ENCODE data around the gene TSHZ2.

TSHZ2 gene

DNA sequence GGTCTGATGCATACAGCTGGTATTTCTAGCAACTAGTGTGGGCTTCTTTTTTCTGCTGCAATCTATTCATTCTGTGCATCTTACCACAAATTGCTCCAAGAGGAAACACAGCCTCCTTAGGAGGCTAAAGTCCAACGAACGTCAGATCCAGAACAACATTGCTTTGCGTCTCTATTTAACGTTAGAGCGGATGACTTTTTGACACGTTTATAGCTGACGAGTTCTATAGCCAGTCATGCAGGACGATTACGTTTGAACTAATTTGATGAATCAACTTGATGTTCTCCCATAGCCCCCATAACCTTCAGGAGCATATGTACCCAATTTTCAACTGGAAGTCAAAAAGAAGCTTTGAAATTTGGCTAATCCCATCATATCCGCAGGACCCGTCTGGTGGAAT is 59.9 kb downstream of the TSHZ2 start:
- DNase-seq = no peak

DNA sequence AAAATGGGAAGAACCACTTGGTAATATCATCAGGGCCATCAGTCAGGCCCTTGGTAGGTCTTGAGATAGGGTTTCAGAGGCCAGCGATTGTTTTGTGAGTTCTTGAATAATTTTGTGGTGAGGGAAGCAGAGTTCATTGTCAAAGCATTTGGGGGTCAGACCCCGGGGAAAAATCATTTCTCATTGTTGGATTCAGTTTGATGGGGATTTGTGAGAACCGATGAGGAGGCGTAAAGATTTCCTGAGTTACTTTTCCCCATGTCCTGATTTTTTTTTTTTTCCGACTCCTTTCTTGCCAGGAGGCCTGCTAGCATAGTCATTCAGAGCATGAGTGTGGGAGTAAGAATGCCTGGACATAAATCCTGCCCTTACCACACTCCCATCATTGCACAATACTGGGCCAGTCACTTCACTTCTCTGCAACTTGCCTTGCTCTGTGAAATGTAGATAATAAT is 60.3 kb downstream of the TSHZ2 start:
- DNase-seq = no peak

DNA sequence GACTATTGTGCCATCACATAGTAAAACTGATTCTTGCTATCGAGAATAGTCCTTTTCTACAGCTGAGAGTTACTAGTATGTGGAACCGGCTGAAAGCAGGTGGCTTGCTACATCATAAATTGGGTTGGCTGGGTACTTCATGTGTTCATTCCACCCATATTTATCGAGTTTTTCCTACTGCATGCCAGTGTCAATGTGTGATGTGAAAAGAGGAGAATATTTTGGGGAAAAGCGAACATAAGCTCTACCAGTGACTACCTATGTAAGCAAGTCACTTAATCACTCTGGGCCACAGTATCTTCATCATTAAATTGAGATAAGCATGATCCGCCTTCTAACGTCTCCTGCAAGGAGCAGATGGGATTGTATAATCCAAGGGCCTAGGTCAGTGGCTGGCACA is 61.0 kb downstream of the TSHZ2 start:
- DNase-seq = no peak

DNA sequence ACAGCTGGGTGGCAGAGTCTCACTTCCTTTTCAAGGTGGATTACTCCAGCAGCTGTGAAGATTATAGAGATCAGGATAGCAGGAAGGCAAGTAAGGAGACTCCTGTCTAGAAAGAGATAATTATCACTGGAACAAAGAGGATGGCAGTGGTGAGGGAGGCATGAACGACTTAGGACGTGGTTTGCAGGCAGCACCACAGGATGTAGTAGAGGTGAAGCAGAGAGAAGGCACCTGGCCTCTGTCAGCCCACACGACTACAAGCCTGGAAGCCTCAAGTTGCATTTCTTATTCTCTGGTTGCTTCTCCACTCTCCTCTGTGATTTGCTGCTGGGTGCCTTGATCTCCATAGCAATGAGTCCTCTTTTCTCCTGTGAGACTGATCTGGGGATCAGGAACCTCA is 62.7 kb downstream of the TSHZ2 start:
- no peak for DNase-seq

DNA sequence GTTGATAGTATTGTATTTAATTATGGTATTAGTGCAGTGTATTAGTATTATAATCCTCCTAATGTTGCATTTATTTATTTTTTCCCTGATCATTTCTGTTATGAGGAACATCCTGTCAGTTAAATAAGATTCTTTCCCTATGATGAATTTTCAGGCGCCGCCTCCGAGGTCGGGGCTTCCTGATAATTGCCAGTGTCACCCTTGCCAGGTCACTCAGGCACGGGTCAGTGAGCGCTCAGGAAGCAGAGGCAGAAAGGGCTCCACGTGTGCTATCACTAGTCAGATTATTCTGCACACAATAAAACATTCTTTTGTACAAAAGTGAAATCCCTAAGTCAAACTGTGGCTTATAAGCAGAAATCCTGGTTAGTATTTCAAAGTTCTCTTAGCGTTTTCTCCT is 64.8 kb downstream of the TSHZ2 start:
- DNase-seq = no peak

DNA sequence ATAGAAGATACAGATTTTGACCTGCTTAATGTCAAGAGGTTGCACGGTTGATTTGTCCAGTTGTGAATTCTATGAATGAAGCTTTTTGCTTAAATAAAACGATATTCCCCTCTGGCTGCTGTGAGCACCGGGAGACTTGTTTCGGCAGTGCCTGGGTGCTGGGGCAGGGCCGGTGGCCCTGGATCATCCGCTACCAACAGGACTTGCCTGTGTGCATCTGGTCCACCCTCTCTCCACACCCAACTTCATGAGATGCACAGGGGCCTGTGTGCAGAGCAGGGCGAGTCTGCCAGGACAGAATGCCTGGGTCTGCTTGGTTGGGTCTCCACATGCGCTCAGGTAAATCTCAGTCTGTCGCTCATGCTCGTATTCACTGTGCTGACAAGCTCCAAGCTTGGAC is 65.5 kb downstream of the TSHZ2 start:
- DNase-seq = no peak

DNA sequence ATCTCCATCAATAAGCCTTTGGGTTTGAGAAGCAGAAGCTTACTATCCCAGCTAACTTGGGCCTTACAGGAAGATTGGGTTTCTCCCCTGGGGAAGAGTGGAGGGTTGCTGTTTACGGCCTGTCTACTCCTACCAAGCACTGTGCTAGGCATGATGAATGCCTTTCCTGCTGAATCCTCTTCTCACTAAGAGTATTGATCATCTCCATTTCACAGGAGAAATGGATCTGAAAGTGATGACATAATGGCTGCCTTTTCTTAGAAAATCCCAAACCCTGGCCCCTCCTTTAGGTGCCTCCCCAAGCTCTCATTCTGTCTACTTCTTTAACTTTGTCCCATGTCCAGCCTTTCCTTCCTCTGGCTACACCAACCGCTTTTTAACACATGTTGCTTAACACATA is 66.1 kb downstream of the TSHZ2 start:
- DNase-seq = no peak

DNA sequence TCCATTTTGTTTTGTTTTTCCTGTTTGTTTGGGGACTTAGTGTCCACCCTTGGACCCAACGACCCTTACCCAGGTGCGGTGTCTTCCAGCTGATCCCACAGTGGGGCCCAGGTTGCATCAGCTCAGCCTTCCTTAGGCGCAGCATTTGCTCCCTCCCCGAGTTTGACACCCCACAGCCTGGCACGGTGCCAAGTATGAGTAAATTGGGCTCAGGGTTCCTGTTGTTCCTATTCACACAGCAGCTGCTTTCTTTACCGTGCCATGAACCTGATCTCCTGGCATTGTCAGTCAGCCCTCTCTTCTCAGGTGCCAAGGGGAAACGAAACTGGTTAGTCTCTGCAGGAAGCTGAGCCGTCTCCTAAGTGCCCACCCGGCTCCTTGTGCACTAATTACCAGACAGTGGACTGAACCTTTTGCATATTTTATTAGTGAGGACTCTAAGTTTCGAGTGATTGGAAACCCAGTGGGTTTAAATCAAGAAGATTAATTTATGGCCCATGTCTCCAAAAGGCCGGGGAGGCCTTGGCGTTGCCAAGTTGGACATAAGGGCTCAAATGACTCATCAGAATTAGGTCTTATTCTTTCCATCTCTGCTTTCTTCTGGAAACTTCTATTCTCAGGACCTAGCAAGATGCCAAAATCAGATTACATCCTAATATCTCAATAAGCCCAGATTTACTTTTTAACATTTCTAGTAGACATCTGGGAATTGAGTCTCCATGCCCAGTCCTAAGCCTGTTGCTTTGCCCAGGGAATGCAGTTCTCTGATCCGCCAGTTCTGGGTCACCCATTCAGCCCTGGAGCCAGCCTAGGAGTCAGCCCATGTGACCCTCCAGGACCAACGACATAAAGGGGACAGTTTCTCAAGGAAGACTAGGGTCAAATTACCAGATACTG is 68.8 kb downstream of the TSHZ2 start:
- no peak for DNase-seq

DNA sequence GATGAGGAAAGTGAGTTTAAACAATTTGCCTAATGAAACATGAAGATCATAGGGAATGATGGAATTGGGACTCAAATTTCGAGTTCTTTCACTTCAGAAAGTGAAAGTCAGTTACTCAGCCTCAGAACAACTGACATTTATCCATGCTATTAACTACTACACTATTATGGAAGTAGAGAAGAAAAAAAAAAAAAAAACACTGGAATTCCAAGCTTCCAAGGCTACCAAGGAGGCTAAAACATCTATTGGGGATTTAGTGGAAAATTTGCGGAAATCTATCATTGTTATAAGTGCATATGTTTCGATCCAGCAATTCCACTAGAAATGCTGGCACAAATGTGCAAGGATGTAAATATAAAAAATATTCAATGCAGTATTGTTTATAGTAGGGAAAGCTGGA is 70.4 kb downstream of the TSHZ2 start:
- DNase-seq = no peak

DNA sequence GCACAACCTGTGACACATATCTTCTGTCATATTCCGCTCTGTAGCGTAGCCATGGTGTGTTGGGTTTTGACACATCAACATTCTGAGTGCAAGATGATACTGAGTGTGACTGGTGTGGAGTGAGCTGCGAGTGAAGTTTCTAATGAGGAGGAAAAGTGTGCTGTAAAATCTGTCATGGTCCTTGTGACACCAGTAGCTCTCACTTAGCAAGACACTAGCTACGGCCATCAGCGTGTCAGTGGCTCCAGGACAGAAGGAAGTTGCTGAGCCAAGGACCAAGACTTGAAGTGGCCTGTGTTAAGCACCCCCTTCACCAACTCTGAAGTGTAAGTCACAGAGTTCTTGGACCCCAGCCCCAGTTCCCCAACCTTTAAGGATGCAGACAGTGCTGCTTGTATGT is 72.1 kb downstream of the TSHZ2 start:
- no peak for DNase-seq

DNA sequence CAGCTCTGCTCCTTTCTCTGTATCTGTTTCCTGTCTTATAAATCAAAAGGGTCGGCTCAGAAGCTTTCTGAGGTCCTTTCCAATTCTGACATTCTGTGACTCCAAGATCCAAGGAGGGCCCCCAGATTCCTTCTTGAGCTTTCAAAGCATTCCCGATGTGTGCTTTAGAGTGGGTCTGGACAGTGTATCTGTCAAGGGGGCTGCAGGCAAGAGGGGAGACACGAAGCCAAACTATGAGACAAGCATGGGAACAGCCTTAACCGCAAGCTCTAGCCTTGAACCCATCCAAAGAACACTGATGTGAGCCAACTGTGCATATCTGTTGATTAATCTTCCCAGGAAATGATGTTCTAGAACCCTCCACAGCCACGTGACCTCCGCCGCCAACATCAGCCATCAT is 73.8 kb downstream of the TSHZ2 start:
- no peak for DNase-seq

DNA sequence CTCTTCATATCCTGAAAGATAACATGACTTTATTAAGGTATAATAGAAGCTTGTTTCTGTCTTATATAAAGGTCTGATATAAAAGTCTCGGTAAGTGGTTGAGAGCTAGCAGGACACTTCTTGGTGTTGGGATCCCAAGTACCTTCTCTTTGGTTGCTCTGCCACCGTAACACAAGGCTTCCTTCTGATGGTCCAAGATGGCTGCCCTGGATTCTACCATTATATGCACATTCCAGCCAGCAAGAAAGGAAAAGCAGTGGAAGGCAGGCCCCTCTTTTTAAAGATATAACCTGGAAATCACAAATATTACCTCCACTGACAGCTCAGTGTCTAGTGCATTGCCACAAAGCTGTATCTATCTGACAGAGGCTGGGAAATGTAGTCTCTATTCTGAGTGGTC is 75.0 kb downstream of the TSHZ2 start:
- no peak for DNase-seq

DNA sequence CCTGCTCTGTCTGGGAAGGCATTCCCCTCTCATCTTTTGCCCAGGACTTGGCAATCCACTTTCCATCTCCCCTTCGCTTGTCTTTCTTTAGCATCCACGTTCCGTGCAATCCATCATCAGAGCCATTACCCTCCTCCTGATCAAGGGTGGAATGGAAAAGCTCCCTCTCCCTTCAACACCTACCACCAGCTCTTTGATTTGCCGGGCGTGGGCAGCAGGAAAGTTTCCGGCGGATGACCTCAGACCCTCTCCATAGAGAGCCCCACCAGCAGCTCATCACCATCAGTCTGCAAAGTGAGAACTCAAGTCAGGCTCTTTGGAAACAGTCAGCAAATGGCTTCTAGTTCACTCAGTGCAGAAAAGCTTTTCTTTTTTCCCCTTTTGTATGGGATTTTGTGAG is 76.2 kb downstream of the TSHZ2 start:
- no peak for DNase-seq

DNA sequence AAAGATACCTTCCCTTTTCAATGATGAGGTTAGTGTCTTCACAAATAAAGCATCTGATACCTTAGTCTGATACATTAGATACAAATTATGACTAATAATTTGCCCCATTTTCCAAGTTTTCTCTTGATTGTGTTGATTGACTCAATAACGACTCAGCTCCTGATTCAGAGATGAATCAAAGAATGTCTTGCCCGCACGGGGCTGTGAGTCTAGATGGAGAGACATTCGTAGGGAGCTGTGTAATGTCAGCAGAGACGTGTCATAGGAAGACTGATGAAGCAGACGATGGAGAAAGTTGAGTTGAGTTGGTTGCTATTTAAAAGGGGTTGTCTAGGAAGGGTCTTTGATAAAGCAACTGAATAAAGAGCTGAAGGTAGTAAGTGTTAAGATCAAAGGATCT is 78.2 kb downstream of the TSHZ2 start:
- no peak for DNase-seq

DNA sequence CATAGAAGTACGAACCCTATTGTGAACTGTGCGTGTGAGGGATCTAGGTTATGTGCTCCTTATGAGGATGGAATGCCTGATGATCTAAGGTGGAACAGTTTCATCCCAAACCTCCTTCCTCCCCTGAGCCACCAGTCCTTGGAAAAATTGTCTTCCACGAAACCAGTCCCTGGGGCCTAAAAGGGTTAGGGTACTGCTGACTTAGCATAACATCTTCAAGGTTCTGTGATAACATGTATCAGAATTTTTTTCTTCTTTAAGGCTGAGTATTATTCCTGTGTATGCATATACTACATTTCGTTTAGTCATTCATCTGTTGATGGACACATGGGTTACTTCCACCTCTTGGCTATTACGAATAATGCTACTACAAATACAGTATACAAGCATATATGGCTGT is 80.2 kb downstream of the TSHZ2 start:
- no peak for DNase-seq

DNA sequence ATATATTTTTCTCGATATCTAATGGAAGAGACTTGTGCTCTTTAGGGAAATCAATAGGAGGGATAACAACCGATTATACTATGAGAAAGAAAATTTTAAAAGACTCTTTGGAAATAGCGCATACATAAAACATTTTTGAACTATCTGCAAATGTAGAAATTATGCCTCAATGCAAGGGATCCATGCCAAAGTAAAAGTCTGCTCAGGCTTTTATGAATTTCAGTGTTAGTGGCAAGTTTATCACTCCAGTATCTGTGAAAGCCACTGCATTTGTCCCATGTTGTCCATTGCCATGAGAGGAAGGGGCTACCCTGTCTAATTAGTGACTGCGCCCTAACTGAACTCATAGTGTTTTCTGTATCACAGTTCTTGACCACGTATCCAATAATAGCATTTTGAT is 81.4 kb downstream of the TSHZ2 start:
- DNase-seq = no peak

DNA sequence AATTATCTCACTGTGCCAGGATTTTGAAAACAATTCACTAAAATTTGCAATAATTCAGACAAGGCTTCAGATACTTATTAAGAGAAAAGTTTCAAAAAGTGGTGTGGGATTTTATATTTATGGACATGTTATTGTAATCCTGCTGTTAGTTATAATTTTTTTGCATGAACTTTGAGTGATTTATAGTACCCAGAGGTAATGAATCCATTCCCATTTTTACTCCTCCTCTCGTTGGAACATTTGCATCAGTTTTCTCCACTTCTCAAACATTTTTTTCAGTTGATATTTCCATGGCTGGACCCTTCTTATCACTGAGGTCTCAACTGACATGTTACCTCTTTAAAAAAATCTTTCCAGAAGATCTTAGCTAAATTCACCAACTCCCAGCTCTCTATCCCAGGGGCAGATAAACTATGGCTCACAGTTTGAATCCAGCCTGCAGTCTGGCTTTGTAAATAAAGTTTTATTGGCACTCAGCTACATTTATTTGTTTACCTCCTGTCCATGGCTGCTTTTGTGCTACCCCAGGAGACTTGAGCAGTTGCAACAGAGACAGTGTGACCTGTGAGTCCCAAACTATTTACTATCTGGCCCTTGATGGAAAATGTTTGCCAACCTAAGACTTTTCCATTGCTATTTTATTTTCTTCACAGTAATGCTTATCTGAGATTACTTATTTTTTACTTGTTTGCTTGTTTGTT is 83.4 kb downstream of the TSHZ2 start:
- DNase-seq = no peak

DNA sequence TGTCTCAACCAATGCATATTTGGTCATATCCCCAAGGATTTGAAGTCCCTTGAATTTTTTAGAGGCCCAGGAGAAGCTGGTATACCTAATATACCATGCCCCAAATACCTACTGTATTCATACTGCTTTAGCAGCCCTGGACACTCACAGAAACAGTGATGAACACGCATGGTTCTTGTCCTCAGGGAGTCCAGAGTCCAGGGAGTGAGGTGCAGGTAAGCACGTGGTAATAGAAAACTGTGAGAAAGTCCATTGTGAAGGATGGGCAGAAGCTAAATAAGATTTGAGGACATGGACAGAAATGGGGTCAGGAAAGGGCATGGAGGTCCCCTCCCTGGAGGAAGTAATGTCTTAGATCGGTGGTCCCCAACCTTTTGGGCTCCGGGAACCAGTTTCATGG is 85.4 kb downstream of the TSHZ2 start:
- no peak for DNase-seq

DNA sequence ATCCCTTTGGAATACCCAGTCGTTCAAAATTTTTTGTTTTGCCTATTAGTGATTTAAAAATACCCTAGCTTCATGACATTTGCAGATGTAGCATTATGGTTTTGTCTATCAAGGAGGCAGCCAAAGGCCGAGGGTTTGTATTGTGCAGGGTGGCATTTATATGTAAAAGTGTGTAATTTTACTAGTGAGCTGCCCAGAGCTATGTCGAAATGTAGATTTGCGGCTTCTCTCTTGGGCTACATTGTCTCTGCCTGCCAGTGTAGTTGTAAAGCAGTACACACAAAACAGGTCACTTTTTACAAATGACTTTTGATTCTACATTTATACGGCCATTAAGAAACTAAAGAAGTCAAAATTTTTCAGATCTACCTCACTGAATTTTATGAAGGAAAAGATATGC is 87.7 kb downstream of the TSHZ2 start:
- no peak for DNase-seq

DNA sequence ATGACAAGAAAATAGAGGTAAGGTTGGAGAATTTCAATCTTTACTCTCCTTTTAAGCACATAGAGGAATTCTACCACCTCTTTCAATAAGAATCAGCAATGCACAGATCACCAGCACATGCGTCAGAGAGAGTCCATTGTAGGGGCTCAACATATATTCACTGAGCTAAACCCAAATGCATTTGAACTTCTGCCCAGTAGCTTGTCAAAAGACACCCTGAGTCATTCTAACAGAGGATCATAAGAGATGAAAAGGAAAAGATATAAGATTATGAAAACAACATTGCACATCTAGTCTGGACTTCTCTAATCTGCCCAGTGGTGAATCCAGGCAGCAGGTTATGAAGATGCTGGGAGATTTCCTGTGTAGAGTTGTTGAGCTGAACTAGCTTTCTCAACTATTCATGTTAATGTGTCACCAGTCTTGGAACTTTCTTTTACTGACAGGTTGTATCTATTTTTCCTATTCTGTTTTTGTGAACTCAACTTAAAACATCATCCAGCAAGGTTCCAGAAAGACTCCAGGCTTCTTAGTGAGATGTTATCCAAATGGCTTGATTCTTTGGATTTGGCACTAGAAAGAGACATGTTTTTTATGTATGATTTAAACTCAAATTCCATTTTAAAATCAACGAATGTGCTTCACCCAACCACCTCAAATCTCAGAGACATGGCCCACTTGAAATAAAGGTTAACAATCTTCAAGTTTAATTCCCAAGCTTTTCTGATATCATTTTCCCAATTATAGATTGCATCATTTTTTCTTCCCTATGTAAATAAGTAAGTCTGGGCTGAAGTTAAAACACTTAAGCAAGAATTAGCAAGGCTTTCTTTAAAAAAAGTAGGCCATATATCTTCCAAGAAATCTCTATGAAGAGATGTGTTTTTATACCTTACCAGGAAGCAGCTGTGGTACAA is 89.3 kb downstream of the TSHZ2 start:
- no peak for DNase-seq

DNA sequence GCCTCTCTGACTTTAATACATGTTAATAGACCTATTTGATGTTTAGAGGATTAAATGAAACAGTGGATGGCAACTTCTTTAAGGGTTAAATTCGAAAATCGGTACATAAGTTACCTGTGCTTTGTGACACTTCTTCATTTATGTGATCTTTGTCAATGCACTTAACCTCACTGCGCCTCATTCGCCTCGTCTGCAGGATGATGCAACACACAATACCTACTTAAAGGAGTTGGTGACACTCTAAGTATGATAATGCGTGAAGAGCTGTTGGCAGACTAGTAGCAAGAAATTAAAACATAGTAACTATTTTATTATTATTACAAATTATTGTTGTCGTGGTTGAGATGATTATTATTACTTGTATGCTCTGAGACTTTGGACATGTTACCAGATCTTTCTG is 92.8 kb downstream of the TSHZ2 start:
- no peak for DNase-seq

DNA sequence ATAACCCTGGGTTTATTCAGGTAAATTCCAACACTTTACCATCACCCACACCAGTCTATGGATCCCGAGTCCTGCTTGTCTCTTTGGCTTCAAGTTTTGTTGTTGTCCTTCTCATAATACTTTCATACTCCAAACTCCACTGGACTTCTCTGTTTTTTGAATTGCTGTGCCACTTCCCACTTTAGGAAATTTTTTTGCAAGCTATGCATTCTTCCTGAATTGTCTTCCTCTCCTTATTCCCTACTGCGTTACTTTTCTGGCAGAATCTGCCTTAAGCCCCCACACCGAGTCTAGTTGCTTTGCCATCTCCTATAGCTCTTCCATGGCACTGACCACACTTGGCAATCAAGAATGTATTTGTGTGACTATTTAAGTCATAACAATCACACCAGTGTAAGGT is 96.1 kb downstream of the TSHZ2 start:
- no peak for DNase-seq

DNA sequence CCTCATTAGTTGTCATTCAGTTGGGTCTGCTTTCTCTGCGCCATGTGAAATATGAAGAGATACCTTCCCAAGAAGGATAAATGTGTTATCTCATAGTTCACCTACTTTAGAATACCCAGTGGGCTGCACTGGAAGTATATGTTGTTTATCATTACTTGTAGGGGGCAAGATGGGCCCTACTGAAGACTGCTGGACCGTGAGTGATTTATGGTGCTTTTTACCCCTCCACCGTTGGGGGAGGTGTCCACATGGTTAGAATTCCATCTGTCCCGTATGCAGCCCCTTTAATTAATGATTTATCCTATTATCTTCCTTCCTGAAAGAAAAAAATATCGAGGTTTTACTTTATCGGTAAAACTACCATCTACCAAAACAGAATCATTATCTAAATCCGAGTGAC is 97.0 kb downstream of the TSHZ2 start:
- no peak for DNase-seq

DNA sequence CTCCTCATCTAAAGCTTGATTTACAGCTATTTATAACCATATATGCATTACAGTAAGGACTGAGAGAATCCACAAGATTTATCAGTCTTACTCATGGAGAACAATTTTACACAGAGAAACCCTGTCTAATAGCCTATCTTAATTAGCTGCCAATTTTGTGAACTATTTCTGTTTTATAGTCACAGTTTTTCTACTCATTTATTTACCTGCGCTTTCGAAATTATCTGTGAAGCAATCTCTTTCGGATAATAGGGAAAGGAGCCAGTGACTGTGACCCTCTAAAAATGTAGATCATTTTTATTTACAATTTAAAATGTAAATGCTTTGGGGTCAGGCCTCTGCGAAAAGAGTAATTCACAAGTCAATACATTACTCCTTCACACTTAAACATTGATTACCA is 98.1 kb downstream of the TSHZ2 start:
- no peak for DNase-seq

Data from DMS79 treated with DMSO at 0.1 percent for 48 hours (cell line).